ENCODE measurements around the gene ITFG1. TPM values are rescaled to one million over a fixed set of nuclear protein-coding genes. Genes with fewer than 3 reads are reported as not detected.

The ITFG1 gene
- total RNA-seq, 2 experiments from 2014 or later, result 16.5 to 16.7 TPM

- Mint-ChIP-seq H3K4me3 (no peak overlapping the region), H3K9me3 (no peaks in the 10 kb centered on the region), H3K4me1 (ENCODE audit: low read depth) (peaks cover 13% of the 10 kb centered on the region), H3K27ac (no peak overlapping the region), H3K27me3 (no peaks in the 10 kb centered on the region), H3K36me3 (ENCODE audit: low read depth) (peaks cover 6% of the 10 kb centered on the region)
- intact Hi-C loops (cut with micrococcal nuclease), result no loop called here
- TF ChIP-seq CTCF (IDR thresholded peaks at IDR 0.05), result no peak
- ChIA-PET POLR2A (no interaction called here), CTCF (interaction anchor here (0.7 to 2.7 kb wide), 6 partner anchors 31 to 1054 kb away, joined by 3 to 11 read pairs (median 4); no protein-coding TSS in a partner anchor)
- DNase-seq (no peak), ATAC-seq (no peak)
Measured at GRCh38 chr16:47110939-47111338, 349.9 kb downstream of the ITFG1 start.

- no peaks in the 10 kb centered on the region for H3K9me3 Mint-ChIP-seq
- intact Hi-C loops (cut with micrococcal nuclease), result no loop called here
- H3K4me3 Mint-ChIP-seq, result no peak overlapping the region
- no peaks in the 10 kb centered on the region for H3K27me3 Mint-ChIP-seq
- peaks cover 5% of the 10 kb centered on the region for H3K4me1 Mint-ChIP-seq (ENCODE audit: low read depth)
- ChIA-PET CTCF (interaction anchor here (2.7 kb wide), 1 partner anchor 32 kb away, joined by 11 read pairs; no protein-coding TSS in a partner anchor), POLR2A (no interaction called here)
- no peak overlapping the region for H3K27ac Mint-ChIP-seq
- ATAC-seq, result no peak
- no peak for DNase-seq
- TF ChIP-seq CTCF (IDR thresholded peaks at IDR 0.05), result no peak
- peaks cover 5% of the 10 kb centered on the region for H3K36me3 Mint-ChIP-seq (ENCODE audit: low read depth)
Measured at GRCh38 chr16:47109361-47109760, 351.5 kb downstream of the ITFG1 start.

Other genes starting within 250 kb of the ITFG1 start
- 10 to 100 TPM; 20.2 to 23.1 TPM for gene PHKB, start 268 bp upstream of the ITFG1 start, total RNA-seq

Measured in activated CD8-positive, alpha-beta T cell treated with anti-CD3 and anti-CD28 coated beads for 36 hours (primary cell).